Mesenchymal stem cell (in vitro differentiated cells and primary cell): ENCODE results near the gene C20orf202.

ENCODE experiments used
- DNase-seq: peaks from one replicate; pipeline ENCODE4 v3.0.0-alpha.2; 2013
- H2AFZ ChIP-seq: one replicate; pipeline ENCODE4 v1.6.1; 2013; ENCODE audit warnings: low read depth, mild to moderate bottlenecking, control low read depth, inconsistent platforms, low read length, moderate library complexity
- H2AK5ac ChIP-seq: 2 replicates; pipeline ENCODE4 v1.6.1; 2013; ENCODE audit warnings: low read length, moderate library complexity, mild to moderate bottlenecking, inconsistent platforms; ENCODE audit not compliant: severe bottlenecking
- H2BK120ac ChIP-seq: one replicate; pipeline ENCODE4 v1.6.1; 2013; ENCODE audit warnings: low read depth, mild to moderate bottlenecking, inconsistent platforms, low read length, moderate library complexity
- H2BK12ac ChIP-seq, 2 experiments: one replicate each; pipeline ENCODE4 v1.6.1; 2013; ENCODE audit warnings: inconsistent platforms in 2 of 2, low read length in 2 of 2, mild to moderate bottlenecking in 2 of 2, moderate library complexity in 2 of 2, control low read depth in 1 of 2
- H2BK15ac ChIP-seq: one replicate; pipeline ENCODE4 v1.6.1; 2013; ENCODE audit warnings: mild to moderate bottlenecking, low read depth, inconsistent platforms; ENCODE audit not compliant: poor library complexity, severe bottlenecking
- H2BK5ac ChIP-seq: 2 replicates; pipeline ENCODE4 v1.6.1; 2013; ENCODE audit warnings: low read depth, mild to moderate bottlenecking, low read length, control low read depth, inconsistent platforms; ENCODE audit not compliant: poor library complexity, severe bottlenecking
- H3K14ac ChIP-seq, 2 experiments: one replicate each; pipeline ENCODE4 v1.6.1; 2013; ENCODE audit warnings: inconsistent platforms in 2 of 2, low read length in 2 of 2, control low read depth in 1 of 2, mild to moderate bottlenecking in 1 of 2, moderate library complexity in 1 of 2
- H3K18ac ChIP-seq, 2 experiments: one replicate each; pipeline ENCODE4 v1.6.1; 2013; ENCODE audit warnings: inconsistent platforms in 2 of 2, low read length in 2 of 2, control low read depth in 1 of 2, low read depth in 1 of 2, mild to moderate bottlenecking in 1 of 2
- H3K23ac ChIP-seq, 2 experiments: one replicate each; pipeline ENCODE4 v1.6.1; 2013; ENCODE audit warnings: inconsistent platforms in 2 of 2, low read length in 2 of 2, mild to moderate bottlenecking in 2 of 2, moderate library complexity in 2 of 2, control low read depth in 1 of 2
- H3K27ac ChIP-seq: 2 replicates; pipeline ENCODE4 v1.5.1; 2013; ENCODE audit warnings: mild to moderate bottlenecking, moderate library complexity, low read length, control low read depth, inconsistent platforms; ENCODE audit not compliant: poor library complexity, severe bottlenecking
- H3K27me3 ChIP-seq, 2 experiments: 2 replicates each; pipeline versions ENCODE4 v1.6.1 to v1.7.0; 2013; ENCODE audit warnings: low read length in 2 of 2, mild to moderate bottlenecking in 2 of 2, moderate library complexity in 2 of 2, control low read depth in 1 of 2, inconsistent platforms in 1 of 2; ENCODE audit not compliant: control insufficient read depth in 1 of 2, insufficient read depth in 1 of 2
- H3K36me3 ChIP-seq, 2 experiments: 2 replicates each; pipeline versions ENCODE4 v1.6.1 to v1.7.0; 2013; ENCODE audit warnings: low read length in 2 of 2, control low read depth in 1 of 2, inconsistent platforms in 1 of 2, low read depth in 1 of 2, mild to moderate bottlenecking in 1 of 2; ENCODE audit not compliant: insufficient read depth in 2 of 2, control insufficient read depth in 1 of 2
- H3K4ac ChIP-seq, 2 experiments: one replicate each; pipeline ENCODE4 v1.6.1; 2013; ENCODE audit warnings: inconsistent platforms in 2 of 2, low read length in 2 of 2, mild to moderate bottlenecking in 2 of 2, moderate library complexity in 2 of 2, control low read depth in 1 of 2, low read depth in 1 of 2
- H3K4me1 ChIP-seq: 2 replicates; pipeline ENCODE4 v1.6.1; 2013; ENCODE audit warnings: low read depth, low read length, control low read depth; ENCODE audit not compliant: control insufficient read depth, insufficient read depth
- H3K4me2 ChIP-seq: 2 replicates; pipeline ENCODE4 v1.6.1; 2013; ENCODE audit warnings: low read length, mild to moderate bottlenecking, inconsistent platforms; ENCODE audit not compliant: poor library complexity, severe bottlenecking
- H3K4me3 ChIP-seq, 2 experiments: 2 replicates each; pipeline versions ENCODE4 v1.5.1 to v1.7.0; 2013; ENCODE audit warnings: low read length in 2 of 2, mild to moderate bottlenecking in 2 of 2, control low read depth in 1 of 2, low read depth in 1 of 2; ENCODE audit not compliant: insufficient read depth in 1 of 2
- H3K79me1 ChIP-seq: replicated peaks from 2 replicates; pipeline ENCODE4 v1.6.1; 2013; ENCODE audit warnings: mild to moderate bottlenecking, control low read depth, low read length, inconsistent platforms; ENCODE audit not compliant: poor library complexity, severe bottlenecking
- H3K9ac ChIP-seq: 2 replicates; pipeline ENCODE4 v1.7.0; 2013; ENCODE audit warnings: mild to moderate bottlenecking, low read length, moderate library complexity
- H3K9me3 ChIP-seq: 2 replicates; pipeline ENCODE4 v1.7.0; 2013; ENCODE audit warnings: mild to moderate bottlenecking, low read length; ENCODE audit not compliant: control insufficient read depth
- H4K8ac ChIP-seq: one replicate; pipeline ENCODE4 v1.6.1; 2013; ENCODE audit warnings: inconsistent platforms, mild to moderate bottlenecking, low read length, moderate library complexity
- H4K91ac ChIP-seq: one replicate; pipeline ENCODE4 v1.6.1; 2013; ENCODE audit warnings: mild to moderate bottlenecking, low read length, inconsistent platforms
- WGBS: methylation state at CpG from one replicate; pipeline ENCODE4 v1.1.7; 2013; ENCODE audit warnings: mixed read lengths; 5-methylcytosine and 5-hydroxymethylcytosine counted together

The C20orf202 gene

DNA sequence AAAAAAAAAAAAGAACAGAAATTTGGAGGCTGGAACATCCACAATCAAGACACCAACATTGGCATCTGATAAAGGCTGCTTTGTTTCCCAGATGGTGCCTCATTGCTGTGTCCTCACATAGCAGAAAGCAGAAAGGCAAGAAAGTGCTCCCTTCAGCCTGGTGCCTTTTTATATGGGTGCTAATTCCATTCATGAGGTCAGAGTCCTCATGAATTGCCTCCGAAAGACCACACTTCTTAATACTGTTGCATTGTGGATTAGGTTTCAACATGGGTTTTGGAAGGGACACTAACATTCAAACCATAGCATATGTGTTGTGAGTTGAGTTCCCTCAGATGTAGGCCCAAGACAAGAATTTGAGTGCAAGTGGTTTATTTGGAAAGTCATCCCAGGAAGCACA lies 8.0 kb upstream of the C20orf202 start:
- Histone ChIP-seq H4K91ac (no peak overlapping the region), H2BK5ac (no peak overlapping the region), H3K9me3 (peaks cover 4% of the 10 kb centered on the region), H2AK5ac (no peak overlapping the region), H3K36me3 (no peaks in the 10 kb centered on the region), H2AFZ (no peak overlapping the region), H3K9ac (no peak overlapping the region), H3K4me3 (no peak overlapping the region), H3K27ac (no peak overlapping the region), H3K4ac (no peak overlapping the region), H2BK120ac (no peak overlapping the region), H4K8ac (no peak overlapping the region), H3K79me1 (no peaks in the 10 kb centered on the region), H3K18ac (no peak overlapping the region), H3K4me2 (no peak overlapping the region), H3K4me1 (no peaks in the 10 kb centered on the region), H3K14ac (no peak overlapping the region), H3K23ac (no peak overlapping the region), H2BK15ac (no peak overlapping the region), H2BK12ac (no peak overlapping the region), H3K27me3 (peaks cover 65 to 75% of the 10 kb centered on the region in 2 experiments)
- DNase-seq: no peak
- WGBS: 78% methylated on average over 1 of the region's 1 CpG

DNA sequence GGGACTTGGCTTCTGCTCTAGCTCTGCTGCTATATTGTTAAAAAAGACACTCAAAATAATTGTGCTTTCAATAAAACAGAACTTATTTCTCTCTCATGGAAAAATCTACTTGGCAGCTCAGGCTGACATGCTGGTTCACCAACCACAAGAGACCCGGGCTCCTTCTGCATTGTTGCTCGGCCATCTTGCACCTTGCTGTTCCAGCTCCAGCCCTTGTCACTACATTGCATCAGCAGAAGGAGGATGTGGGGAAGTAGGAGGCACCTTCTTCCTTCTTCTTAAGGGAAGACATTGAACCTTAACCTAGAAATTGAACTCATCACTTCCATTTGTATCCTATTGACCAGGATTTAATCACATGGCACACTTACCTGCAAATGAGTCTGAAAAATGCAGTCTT lies 6.6 kb upstream of the C20orf202 start:
- Histone ChIP-seq H2AK5ac (no peak overlapping the region), H3K9me3 (peaks cover 4% of the 10 kb centered on the region), H2BK12ac (no peak overlapping the region), H3K23ac (no peak overlapping the region), H3K4me3 (no peak overlapping the region), H3K27me3 (peaks cover 51 to 70% of the 10 kb centered on the region in 2 experiments), H3K4me2 (no peak overlapping the region), H3K18ac (no peak overlapping the region), H2AFZ (no peak overlapping the region), H4K91ac (no peak overlapping the region), H3K9ac (no peak overlapping the region), H3K27ac (no peak overlapping the region), H4K8ac (no peak overlapping the region), H2BK120ac (no peak overlapping the region), H3K79me1 (no peaks in the 10 kb centered on the region), H3K14ac (no peak overlapping the region), H3K4ac (no peak overlapping the region), H2BK5ac (no peak overlapping the region), H3K36me3 (no peaks in the 10 kb centered on the region), H3K4me1 (no peaks in the 10 kb centered on the region), H2BK15ac (no peak overlapping the region)
- 60% methylated on average over 2 of the region's 2 CpGs for WGBS
- no peak for DNase-seq

DNA sequence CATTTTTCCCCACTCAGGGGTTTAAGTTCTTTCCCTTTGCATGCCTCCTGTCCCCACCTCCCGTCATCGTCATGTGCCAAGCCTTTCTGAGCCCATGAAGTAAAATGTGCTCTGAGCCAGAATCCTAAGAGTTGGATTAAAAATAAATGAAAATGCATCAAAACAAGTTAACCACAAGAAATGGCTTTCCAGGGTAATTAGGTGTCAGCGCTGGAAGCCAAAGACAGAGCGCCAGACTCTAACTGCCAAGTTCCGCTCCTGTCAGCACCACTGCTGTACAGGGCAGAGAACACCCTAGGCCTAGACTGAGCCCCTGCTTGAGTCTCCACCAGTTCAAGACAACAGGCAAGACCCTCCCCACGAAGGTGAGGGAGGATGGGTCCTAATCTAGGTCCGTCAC lies 5.5 kb upstream of the C20orf202 start:
- Histone ChIP-seq H3K4me3 (no peak overlapping the region), H3K4me2 (no peak overlapping the region), H2BK5ac (no peak overlapping the region), H3K27me3 (peaks cover 48 to 74% of the 10 kb centered on the region in 2 experiments), H3K9ac (no peak overlapping the region), H4K8ac (no peak overlapping the region), H3K23ac (no peak overlapping the region), H3K4ac (no peak overlapping the region), H2AFZ (no peak overlapping the region), H3K36me3 (no peaks in the 10 kb centered on the region), H2BK120ac (no peak overlapping the region), H3K27ac (no peak overlapping the region), H3K14ac (no peak overlapping the region), H2AK5ac (no peak overlapping the region), H3K18ac (no peak overlapping the region), H3K79me1 (no peaks in the 10 kb centered on the region), H2BK15ac (no peak overlapping the region), H3K9me3 (peaks cover 4% of the 10 kb centered on the region), H2BK12ac (no peak overlapping the region), H4K91ac (no peak overlapping the region), H3K4me1 (no peaks in the 10 kb centered on the region)
- no peak for DNase-seq
- 86% methylated on average over 7 of the region's 7 CpGs for WGBS

DNA sequence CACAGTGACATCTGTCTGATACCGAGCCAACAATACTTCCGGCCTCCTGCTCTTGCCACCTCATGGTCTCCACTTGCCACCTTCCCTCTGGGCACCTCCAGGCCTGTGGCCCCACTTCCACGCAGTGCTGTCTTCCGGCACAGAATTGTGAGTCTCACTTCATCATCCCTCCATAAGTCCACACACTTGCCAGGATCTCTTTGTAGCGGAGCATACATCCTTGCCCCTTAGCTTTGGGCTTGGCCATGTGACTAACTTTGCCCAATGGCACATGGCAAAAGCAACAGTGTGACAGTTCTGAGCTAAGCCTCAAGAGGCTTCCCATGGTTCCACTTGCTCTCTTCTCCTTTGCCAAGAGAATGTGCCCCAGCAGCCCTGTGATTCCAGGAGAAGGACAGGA lies 4.5 kb upstream of the C20orf202 start:
- H3K4me3 ChIP-seq: no peak overlapping the region
- no peak overlapping the region for H3K9ac ChIP-seq

More for the DNA sequence above, 4.5 kb upstream of the C20orf202 start:
- H3K27ac ChIP-seq: no peak overlapping the region
- no peak overlapping the region for H3K18ac ChIP-seq
- no peak overlapping the region for H2BK12ac ChIP-seq
- no peak overlapping the region for H3K4ac ChIP-seq
- no peak overlapping the region for H4K8ac ChIP-seq
- H2AFZ ChIP-seq: no peak overlapping the region
- 94% methylated on average over 5 of the region's 5 CpGs for WGBS
- H3K79me1 ChIP-seq: no peaks in the 10 kb centered on the region
- no peak overlapping the region for H4K91ac ChIP-seq
- no peaks in the 10 kb centered on the region for H3K36me3 ChIP-seq
- no peak for DNase-seq
- H3K4me2 ChIP-seq: no peak overlapping the region
- peaks cover 49 to 81% of the 10 kb centered on the region in 2 experiments for H3K27me3 ChIP-seq
- H2AK5ac ChIP-seq: no peak overlapping the region
- H2BK15ac ChIP-seq: no peak overlapping the region
- H2BK120ac ChIP-seq: no peak overlapping the region
- H3K14ac ChIP-seq: no peak overlapping the region
- no peak overlapping the region for H3K23ac ChIP-seq
- no peak overlapping the region for H2BK5ac ChIP-seq
- H3K4me1 ChIP-seq: no peaks in the 10 kb centered on the region
- peaks cover 4% of the 10 kb centered on the region for H3K9me3 ChIP-seq
